HFFc6 (cell line): ENCODE data around the gene GNAT1. TPM values are rescaled to one million over a fixed set of nuclear protein-coding genes. Genes with fewer than 3 reads are reported as not detected.

Experiments used
- DNase-seq: peaks from one replicate; pipeline ENCODE4 v3.0.0-alpha.2; 2018
- H3K27ac Mint-ChIP-seq: 2 replicates; pipeline ENCODE4 v1.8.0; 2020; ENCODE audit warnings: mild to moderate bottlenecking, mixed read lengths
- H3K27me3 Mint-ChIP-seq: 2 replicates; pipeline ENCODE4 v1.8.0; 2021; ENCODE audit warnings: mild to moderate bottlenecking, moderate library complexity, mixed read lengths; ENCODE audit not compliant: insufficient read depth
- H3K36me3 Mint-ChIP-seq: 2 replicates; pipeline ENCODE4 v1.8.0; 2021; ENCODE audit warnings: low read depth, mixed read lengths
- H3K4me1 Mint-ChIP-seq: 2 replicates; pipeline ENCODE4 v1.8.0; 2020; ENCODE audit warnings: low read depth, mixed read lengths
- H3K4me3 Mint-ChIP-seq: 2 replicates; pipeline ENCODE4 v1.8.0; 2020; ENCODE audit warnings: mild to moderate bottlenecking, moderate library complexity, mixed read lengths
- H3K9me3 Mint-ChIP-seq: 2 replicates; pipeline ENCODE4 v1.8.0; 2020; ENCODE audit warnings: mild to moderate bottlenecking, mixed read lengths
- CTCF ChIP-seq: fragments of 200-600 bp; sonication (generic); IDR thresholded peaks from 2 replicates; pipeline ENCODE4 v1.5.0; 2021; ENCODE audit warnings: antibody characterized with exemption, mild to moderate bottlenecking
- long read RNA-seq: library from polyadenylated mRNA; unstranded; transcript quantifications from one replicate; pipeline ENCODE4 v2.0.0, GENCODE V29; 2019
- total RNA-seq, 6 experiments: library from RNA; stranded (reverse); fragmentation: NEBNext Ultra II Directional; extraction: Animal tissue kit (Norgen Biotek cat#: 25700); gene quantifications; 2 replicates in 1 of 6; 3 replicates in 5 of 6; pipeline ENCODE4 v1.2.3, GENCODE V29; 2021

The GNAT1 gene
- total RNA-seq, result not detected
- long read RNA-seq, result 0 reads

GRCh38 chr3:50190936-50191660 lies at the start of gene GNAT1:
TSS of gene GNAT1 (plus strand) at chr3:50191610. CDS start at chr3:50191726, 116 bp downstream.
- no peaks in the 10 kb centered on the region for H3K36me3 Mint-ChIP-seq
- H3K27me3 Mint-ChIP-seq, result peaks cover 5% of the 10 kb centered on the region
- TF ChIP-seq CTCF, result no peak
- no peaks in the 10 kb centered on the region for H3K4me1 Mint-ChIP-seq
- H3K9me3 Mint-ChIP-seq, result no peaks in the 10 kb centered on the region
- no peak within 1 kb of the TSS for H3K4me3 Mint-ChIP-seq
- no peak for DNase-seq
- H3K27ac Mint-ChIP-seq, result no peak within 1 kb of the TSS

GRCh38 chr3:50146316-50146901 lies 45.0 kb upstream of the GNAT1 start:
- peaks cover 4% of the 10 kb centered on the region for H3K27me3 Mint-ChIP-seq
- 0 out of 2 replicates have a peak, but pooled peaks have one; percentile 12 for TF ChIP-seq CTCF
- H3K27ac Mint-ChIP-seq, result no peak overlapping the region
- no peak overlapping the region for H3K4me3 Mint-ChIP-seq
- no peaks in the 10 kb centered on the region for H3K4me1 Mint-ChIP-seq
- no peaks in the 10 kb centered on the region for H3K9me3 Mint-ChIP-seq
- DNase-seq, result no peak
- H3K36me3 Mint-ChIP-seq, result no peaks in the 10 kb centered on the region

GRCh38 chr3:50147016-50147415 lies 44.4 kb upstream of the GNAT1 start:
- Mint-ChIP-seq H3K27me3 (peaks cover 4% of the 10 kb centered on the region), H3K4me3 (no peak overlapping the region), H3K36me3 (no peaks in the 10 kb centered on the region), H3K27ac (no peak overlapping the region), H3K4me1 (no peaks in the 10 kb centered on the region), H3K9me3 (no peaks in the 10 kb centered on the region)
- no peak for TF ChIP-seq CTCF
- no peak for DNase-seq

GRCh38 chr3:50147447-50147846 lies 44.0 kb upstream of the GNAT1 start:
- Mint-ChIP-seq H3K4me1 (no peaks in the 10 kb centered on the region), H3K4me3 (no peak overlapping the region), H3K27me3 (peaks cover under 1% of the 10 kb centered on the region), H3K9me3 (no peaks in the 10 kb centered on the region), H3K27ac (no peak overlapping the region), H3K36me3 (no peaks in the 10 kb centered on the region)
- DNase-seq, result no peak
- no peak for TF ChIP-seq CTCF

- no peaks in the 10 kb centered on the region for H3K9me3 Mint-ChIP-seq
- no peaks in the 10 kb centered on the region; the same call in 1 of the 2 replicates for H3K27me3 Mint-ChIP-seq
- no peaks in the 10 kb centered on the region for H3K4me1 Mint-ChIP-seq
- no peaks in the 10 kb centered on the region for H3K36me3 Mint-ChIP-seq
- no peak for DNase-seq
- TF ChIP-seq CTCF, result no peak
- H3K27ac Mint-ChIP-seq, result no peak overlapping the region
- no peak overlapping the region for H3K4me3 Mint-ChIP-seq
Measured at GRCh38 chr3:50147861-50148260, 43.5 kb upstream of the GNAT1 start.
